IPS DF 19.7 (cell line): ENCODE measurements around the gene LCOR.
A peak's percentile ranks its signal among the peaks of the same experiment; 100 is the strongest.
"Not testable (repeated sequence)": the region's sequence is repeated elsewhere in the genome, so short reads cannot be mapped to it uniquely, and the experiment has no call there.

Source experiments
- DNase-seq: peaks from one replicate; pipeline ENCODE4 v3.0.0-alpha.2; 2013; ENCODE audit warnings: low read depth, low spot score

Gene LCOR

GRCh38 chr10:97032624-97033023 lies 200.5 kb downstream of the LCOR start:
- DNase-seq: no peak

- DNase-seq: not testable (repeated sequence)
Measured at GRCh38 chr10:97033841-97034240, 201.7 kb downstream of the LCOR start.

GRCh38 chr10:97034301-97034700 lies 202.2 kb downstream of the LCOR start:
- DNase-seq: no peak

- no peak for DNase-seq
Measured at GRCh38 chr10:97034958-97035769, 203.1 kb downstream of the LCOR start.

GRCh38 chr10:97037365-97038361 lies 205.6 kb downstream of the LCOR start:
- peak; percentile 80 for DNase-seq

- no peak for DNase-seq
Measured at GRCh38 chr10:97038688-97039087, 206.6 kb downstream of the LCOR start.

- DNase-seq: no peak
Measured at GRCh38 chr10:97039538-97040247, 207.6 kb downstream of the LCOR start.

GRCh38 chr10:97040248-97040584 lies 208.1 kb downstream of the LCOR start:
- no peak for DNase-seq

- DNase-seq: no peak
Measured at GRCh38 chr10:97040706-97041105, 208.6 kb downstream of the LCOR start.

- no peak for DNase-seq
Measured at GRCh38 chr10:97042081-97042480, 210.0 kb downstream of the LCOR start.

GRCh38 chr10:97042716-97043562 lies 210.8 kb downstream of the LCOR start:
- no peak for DNase-seq

GRCh38 chr10:97043563-97043855 lies 211.4 kb downstream of the LCOR start:
- no peak for DNase-seq
